Neural progenitor cell (in vitro differentiated cells): Measurements from ENCODE around the gene EXPH5.

Experiments
- EZH2phosphoT487 ChIP-seq: fragments of 200-600 bp; sonication (generic); IDR thresholded peaks from 2 replicates; pipeline ENCODE4 v1.6.1; 2017; ENCODE audit warnings: antibody characterized with exemption
- TF ChIP-seq, protein P1 (sequence below): fragments of 200-600 bp; sonication (generic); IDR thresholded peaks from 2 replicates; pipeline ENCODE4 v1.5.1; 2017; ENCODE audit warnings: antibody characterized with exemption, mild to moderate bottlenecking

DNA sequence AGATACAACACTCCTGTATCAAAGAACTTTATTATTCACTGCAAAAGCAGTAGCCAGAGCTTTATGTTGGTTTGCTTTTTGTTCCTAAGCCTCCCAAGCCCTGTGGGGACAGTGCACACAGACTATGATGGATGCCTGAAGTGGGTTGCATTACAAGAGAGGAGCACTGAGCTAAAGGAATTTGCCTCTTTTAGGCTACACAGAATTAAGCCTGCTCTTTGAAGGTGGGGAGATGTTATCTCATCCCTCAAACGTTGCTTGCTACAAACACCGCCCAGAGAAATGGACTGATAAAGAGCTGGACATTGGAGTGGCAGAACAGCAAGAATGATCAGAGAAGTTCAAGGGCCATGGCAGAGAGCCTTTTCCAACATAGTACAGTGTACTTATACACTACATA is 92.8 kb downstream of the EXPH5 start:
- TF ChIP-seq, protein P1, sequence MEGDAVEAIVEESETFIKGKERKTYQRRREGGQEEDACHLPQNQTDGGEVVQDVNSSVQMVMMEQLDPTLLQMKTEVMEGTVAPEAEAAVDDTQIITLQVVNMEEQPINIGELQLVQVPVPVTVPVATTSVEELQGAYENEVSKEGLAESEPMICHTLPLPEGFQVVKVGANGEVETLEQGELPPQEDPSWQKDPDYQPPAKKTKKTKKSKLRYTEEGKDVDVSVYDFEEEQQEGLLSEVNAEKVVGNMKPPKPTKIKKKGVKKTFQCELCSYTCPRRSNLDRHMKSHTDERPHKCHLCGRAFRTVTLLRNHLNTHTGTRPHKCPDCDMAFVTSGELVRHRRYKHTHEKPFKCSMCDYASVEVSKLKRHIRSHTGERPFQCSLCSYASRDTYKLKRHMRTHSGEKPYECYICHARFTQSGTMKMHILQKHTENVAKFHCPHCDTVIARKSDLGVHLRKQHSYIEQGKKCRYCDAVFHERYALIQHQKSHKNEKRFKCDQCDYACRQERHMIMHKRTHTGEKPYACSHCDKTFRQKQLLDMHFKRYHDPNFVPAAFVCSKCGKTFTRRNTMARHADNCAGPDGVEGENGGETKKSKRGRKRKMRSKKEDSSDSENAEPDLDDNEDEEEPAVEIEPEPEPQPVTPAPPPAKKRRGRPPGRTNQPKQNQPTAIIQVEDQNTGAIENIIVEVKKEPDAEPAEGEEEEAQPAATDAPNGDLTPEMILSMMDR, result no peak
- TF ChIP-seq EZH2phosphoT487, result no peak
